ENCODE measurements around the gene OR6B2.

Gene OR6B2

DNA sequence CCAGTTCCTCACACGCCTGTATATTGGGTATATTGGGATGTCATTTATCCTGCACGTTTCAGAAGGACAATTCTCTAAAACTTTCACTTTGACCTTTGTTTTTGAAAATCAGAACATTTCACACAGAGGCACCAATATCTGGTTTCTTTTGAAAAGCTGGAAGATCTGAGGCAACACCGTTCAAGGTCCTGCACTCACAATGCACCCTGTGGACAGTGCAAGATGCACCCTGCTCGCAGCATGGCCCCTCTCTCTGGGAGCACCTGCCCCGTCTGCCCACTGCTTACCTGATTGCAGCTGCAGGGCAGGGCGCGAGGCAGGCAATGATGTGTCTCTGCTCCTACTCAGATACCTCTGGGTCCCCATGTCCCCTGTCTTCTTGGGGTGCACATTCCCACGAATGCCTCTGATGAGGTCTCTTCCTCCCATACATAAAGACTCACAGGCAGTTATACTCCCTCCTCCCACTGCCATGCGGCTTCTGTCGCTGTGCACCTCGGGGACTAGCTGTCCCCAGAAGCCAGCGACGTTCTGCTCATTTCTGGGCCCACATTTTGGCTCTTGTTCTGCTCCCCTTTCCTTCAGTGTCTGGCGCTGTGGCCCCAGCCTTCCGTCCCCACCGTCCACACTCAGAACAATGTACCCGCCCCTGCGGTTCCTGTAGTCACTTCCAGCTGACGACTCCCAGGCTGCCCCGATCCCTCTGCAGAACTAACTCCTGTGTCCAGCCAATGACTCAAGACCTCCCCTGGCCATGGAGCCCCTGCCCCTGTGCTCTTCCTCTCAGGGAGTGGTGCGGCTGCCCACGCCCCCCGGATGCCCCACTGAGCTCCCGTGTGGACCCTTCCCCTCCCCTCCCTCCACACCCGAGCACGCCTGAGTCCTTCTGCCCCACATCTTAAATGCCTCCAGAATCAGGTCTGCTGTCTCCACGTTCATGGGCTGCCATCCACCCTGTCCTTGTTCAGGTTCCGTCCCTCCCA lies 23.2 kb upstream of the OR6B2 start, which contains the start of gene OR6B3:
TSS of gene OR6B3 (minus strand) at position 349 of the 983 bp plus-strand sequence.
- no peak within 1 kb of the TSS for H2BK5ac ChIP-seq (ENCODE audit: low read depth, low read length, poor library complexity, severe bottlenecking)
- H4K8ac ChIP-seq (ENCODE audit: low read length) = no peak within 1 kb of the TSS
- no peak within 1 kb of the TSS for H3K18ac ChIP-seq (ENCODE audit: low read depth in 1 of 2, low read length in 2 of 2)
- H2AK5ac ChIP-seq (ENCODE audit: low read length, severe bottlenecking) = no peak within 1 kb of the TSS
- H3K4me1 ChIP-seq (ENCODE audit: control insufficient read depth, insufficient read depth, low read depth, low read length) = no peaks in the 10 kb centered on the region
- no peak within 1 kb of the TSS for H2BK120ac ChIP-seq (ENCODE audit: low read depth, low read length)
- no peak within 1 kb of the TSS for H3K23ac ChIP-seq (ENCODE audit: low read length in 2 of 2)
- no peaks in the 10 kb centered on the region for H3K79me1 ChIP-seq (replicated peaks; ENCODE audit: low read length, poor library complexity, severe bottlenecking)
- no peak within 1 kb of the TSS for H4K91ac ChIP-seq (ENCODE audit: low read length)
- H3K36me3 ChIP-seq (ENCODE audit: control insufficient read depth in 1 of 2, insufficient read depth in 2 of 2, low read depth in 1 of 2, low read length in 2 of 2) = no peaks in the 10 kb centered on the region
- no peak within 1 kb of the TSS for H2BK15ac ChIP-seq (ENCODE audit: low read depth, poor library complexity, severe bottlenecking)
- no peak within 1 kb of the TSS for H3K4ac ChIP-seq (ENCODE audit: low read depth in 1 of 2, low read length in 2 of 2)
- H3K4me2 ChIP-seq (ENCODE audit: low read length, poor library complexity, severe bottlenecking) = no peak within 1 kb of the TSS
- 72% methylated on average over 28 of the region's 28 CpGs for WGBS
- H3K27ac ChIP-seq (ENCODE audit: low read length, poor library complexity, severe bottlenecking) = no peak within 1 kb of the TSS
- no peak within 1 kb of the TSS for H3K9ac ChIP-seq (ENCODE audit: low read length)
- H3K9me3 ChIP-seq (ENCODE audit: control insufficient read depth, low read length) = no peaks in the 10 kb centered on the region
- H2BK12ac ChIP-seq (ENCODE audit: low read length in 2 of 2) = no peak within 1 kb of the TSS
- H3K27me3 ChIP-seq (ENCODE audit: control insufficient read depth in 1 of 2, insufficient read depth in 1 of 2, low read length in 2 of 2) = peaks cover 5 to 96% of the 10 kb centered on the region in 2 experiments
- no peak within 1 kb of the TSS for H3K14ac ChIP-seq (ENCODE audit: low read length in 2 of 2)
- no peak within 1 kb of the TSS for H2AFZ ChIP-seq (ENCODE audit: low read depth, low read length)
- DNase-seq = no peak
- H3K4me3 ChIP-seq (ENCODE audit: insufficient read depth in 1 of 2, low read depth in 1 of 2, low read length in 2 of 2) = no peak within 1 kb of the TSS

DNA sequence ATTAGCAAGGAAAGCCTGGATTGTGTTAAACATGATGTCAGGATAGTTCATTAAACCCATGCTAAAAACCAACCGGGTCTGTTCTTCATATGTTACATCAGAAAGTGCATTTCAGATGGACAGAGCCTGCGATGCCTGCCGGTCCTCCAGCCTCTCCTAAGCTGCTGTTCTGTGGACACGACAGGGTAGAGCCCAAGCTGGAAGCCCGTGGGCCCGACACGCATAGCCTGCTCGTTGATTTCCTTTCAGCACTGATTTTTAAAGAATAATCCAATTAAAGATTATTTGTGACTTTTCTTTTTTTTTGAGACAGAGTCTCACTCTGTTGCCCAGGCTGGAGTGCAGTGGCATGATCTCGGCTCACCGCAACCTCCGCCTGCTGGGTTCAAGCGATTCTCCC lies 22.3 kb upstream of the OR6B2 start:
- no peak overlapping the region for H2BK5ac ChIP-seq (ENCODE audit: low read depth, low read length, poor library complexity, severe bottlenecking)
- H3K4me1 ChIP-seq (ENCODE audit: control insufficient read depth, insufficient read depth, low read depth, low read length) = no peaks in the 10 kb centered on the region

DNA sequence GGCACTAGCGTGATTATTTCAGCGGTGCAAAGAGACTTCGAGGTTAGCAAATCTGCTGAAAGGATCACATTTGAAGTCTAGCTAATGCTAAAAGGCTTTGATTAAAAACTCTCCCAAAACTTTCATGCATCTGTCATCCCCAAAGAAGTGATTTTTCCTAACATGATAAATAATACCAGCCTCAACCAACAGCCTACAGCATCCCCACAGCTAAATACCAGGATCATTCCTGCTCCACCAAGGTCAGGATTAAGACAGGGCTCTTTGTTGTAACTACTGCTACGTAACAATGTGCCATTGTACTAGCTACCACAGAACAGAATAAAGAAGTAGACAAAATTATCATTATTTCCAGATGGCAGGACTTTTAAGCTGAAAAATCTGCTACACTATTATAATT lies 21.5 kb upstream of the OR6B2 start:
- H3K27me3 ChIP-seq (ENCODE audit: control insufficient read depth in 1 of 2, insufficient read depth in 1 of 2, low read length in 2 of 2) = peaks cover 5 to 97% of the 10 kb centered on the region in 2 experiments
- H3K79me1 ChIP-seq (replicated peaks; ENCODE audit: low read length, poor library complexity, severe bottlenecking) = no peaks in the 10 kb centered on the region
- DNase-seq = no peak
- no peak overlapping the region for H3K4me3 ChIP-seq (ENCODE audit: insufficient read depth in 1 of 2, low read depth in 1 of 2, low read length in 2 of 2)
- H3K23ac ChIP-seq (ENCODE audit: low read length in 2 of 2) = no peak overlapping the region
- no peak overlapping the region for H3K9ac ChIP-seq (ENCODE audit: low read length)
- no peak overlapping the region for H3K4me2 ChIP-seq (ENCODE audit: low read length, poor library complexity, severe bottlenecking)
- H2BK5ac ChIP-seq (ENCODE audit: low read depth, low read length, poor library complexity, severe bottlenecking) = no peak overlapping the region
- no peak overlapping the region for H4K91ac ChIP-seq (ENCODE audit: low read length)
- no peak overlapping the region for H2AK5ac ChIP-seq (ENCODE audit: low read length, severe bottlenecking)
- no peak overlapping the region for H2BK15ac ChIP-seq (ENCODE audit: low read depth, poor library complexity, severe bottlenecking)
- H3K18ac ChIP-seq (ENCODE audit: low read depth in 1 of 2, low read length in 2 of 2) = no peak overlapping the region
- WGBS = 90% methylated on average over 3 of the region's 4 CpGs
- H2AFZ ChIP-seq (ENCODE audit: low read depth, low read length) = no peak overlapping the region
- no peak overlapping the region for H2BK120ac ChIP-seq (ENCODE audit: low read depth, low read length)
- no peak overlapping the region for H3K14ac ChIP-seq (ENCODE audit: low read length in 2 of 2)
- no peak overlapping the region for H3K27ac ChIP-seq (ENCODE audit: low read length, poor library complexity, severe bottlenecking)
- H3K4ac ChIP-seq (ENCODE audit: low read depth in 1 of 2, low read length in 2 of 2) = no peak overlapping the region
- no peak overlapping the region for H4K8ac ChIP-seq (ENCODE audit: low read length)
- no peak overlapping the region for H2BK12ac ChIP-seq (ENCODE audit: low read length in 2 of 2)
- no peaks in the 10 kb centered on the region for H3K36me3 ChIP-seq (ENCODE audit: control insufficient read depth in 1 of 2, insufficient read depth in 2 of 2, low read depth in 1 of 2, low read length in 2 of 2)
- no peaks in the 10 kb centered on the region for H3K4me1 ChIP-seq (ENCODE audit: control insufficient read depth, insufficient read depth, low read depth, low read length)
- H3K9me3 ChIP-seq (ENCODE audit: control insufficient read depth, low read length) = no peaks in the 10 kb centered on the region

More for the DNA sequence above, 22.3 kb upstream of the OR6B2 start:
- Histone ChIP-seq H3K4me2 (ENCODE audit: low read length, poor library complexity, severe bottlenecking) (no peak overlapping the region), H3K14ac (ENCODE audit: low read length in 2 of 2) (no peak overlapping the region), H3K9ac (ENCODE audit: low read length) (no peak overlapping the region), H4K91ac (ENCODE audit: low read length) (no peak overlapping the region), H3K79me1 (replicated peaks; ENCODE audit: low read length, poor library complexity, severe bottlenecking) (no peaks in the 10 kb centered on the region), H2BK120ac (ENCODE audit: low read depth, low read length) (no peak overlapping the region), H3K18ac (ENCODE audit: low read depth in 1 of 2, low read length in 2 of 2) (no peak overlapping the region), H3K27me3 (ENCODE audit: control insufficient read depth in 1 of 2, insufficient read depth in 1 of 2, low read length in 2 of 2) (peaks cover 5 to 97% of the 10 kb centered on the region in 2 experiments), H2AK5ac (ENCODE audit: low read length, severe bottlenecking) (no peak overlapping the region), H3K4ac (ENCODE audit: low read depth in 1 of 2, low read length in 2 of 2) (no peak overlapping the region), H2AFZ (ENCODE audit: low read depth, low read length) (no peak overlapping the region), H3K4me3 (ENCODE audit: insufficient read depth in 1 of 2, low read depth in 1 of 2, low read length in 2 of 2) (no peak overlapping the region), H4K8ac (ENCODE audit: low read length) (no peak overlapping the region), H3K36me3 (ENCODE audit: control insufficient read depth in 1 of 2, insufficient read depth in 2 of 2, low read depth in 1 of 2, low read length in 2 of 2) (no peaks in the 10 kb centered on the region), H2BK12ac (ENCODE audit: low read length in 2 of 2) (no peak overlapping the region), H3K23ac (ENCODE audit: low read length in 2 of 2) (no peak overlapping the region), H3K27ac (ENCODE audit: low read length, poor library complexity, severe bottlenecking) (no peak overlapping the region), H3K9me3 (ENCODE audit: control insufficient read depth, low read length) (no peaks in the 10 kb centered on the region), H2BK15ac (ENCODE audit: low read depth, poor library complexity, severe bottlenecking) (no peak overlapping the region)
- WGBS = 89% methylated on average over 11 of the region's 12 CpGs
- no peak for DNase-seq

DNA sequence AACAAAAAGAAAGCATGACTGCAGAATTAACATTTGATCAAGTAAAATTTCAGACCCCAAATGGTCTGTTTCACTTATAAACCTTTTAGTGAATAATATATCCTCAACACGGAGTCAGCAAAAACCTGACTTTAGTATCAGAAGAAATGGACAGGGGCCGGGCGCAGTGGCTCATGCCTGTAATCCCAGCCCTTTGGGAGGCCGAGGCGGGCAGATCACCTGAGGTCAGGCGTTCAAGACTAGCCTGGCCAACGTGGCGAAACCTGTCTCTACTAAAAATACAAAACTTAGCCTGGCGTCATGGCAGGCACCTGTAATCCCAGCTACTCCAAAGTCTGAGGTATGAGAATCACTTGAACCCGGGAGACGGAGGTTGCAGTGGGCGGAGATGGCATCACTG lies 20.0 kb upstream of the OR6B2 start:
- H3K4me3 ChIP-seq (ENCODE audit: insufficient read depth in 1 of 2, low read depth in 1 of 2, low read length in 2 of 2) = no peak overlapping the region

More for the DNA sequence above, 20.0 kb upstream of the OR6B2 start:
- no peak overlapping the region for H3K4me2 ChIP-seq (ENCODE audit: low read length, poor library complexity, severe bottlenecking)
- no peak overlapping the region for H4K91ac ChIP-seq (ENCODE audit: low read length)
- peaks cover 5 to 92% of the 10 kb centered on the region in 2 experiments for H3K27me3 ChIP-seq (ENCODE audit: control insufficient read depth in 1 of 2, insufficient read depth in 1 of 2, low read length in 2 of 2)
- no peaks in the 10 kb centered on the region for H3K79me1 ChIP-seq (replicated peaks; ENCODE audit: low read length, poor library complexity, severe bottlenecking)
- H2AK5ac ChIP-seq (ENCODE audit: low read length, severe bottlenecking) = no peak overlapping the region
- H2BK5ac ChIP-seq (ENCODE audit: low read depth, low read length, poor library complexity, severe bottlenecking) = no peak overlapping the region
- WGBS = 88% methylated on average over 10 of the region's 12 CpGs
- no peaks in the 10 kb centered on the region for H3K36me3 ChIP-seq (ENCODE audit: control insufficient read depth in 1 of 2, insufficient read depth in 2 of 2, low read depth in 1 of 2, low read length in 2 of 2)
- no peak overlapping the region for H3K23ac ChIP-seq (ENCODE audit: low read length in 2 of 2)
- no peak overlapping the region for H3K9ac ChIP-seq (ENCODE audit: low read length)
- no peak for DNase-seq
- H3K9me3 ChIP-seq (ENCODE audit: control insufficient read depth, low read length) = no peaks in the 10 kb centered on the region
- H2BK12ac ChIP-seq (ENCODE audit: low read length in 2 of 2) = no peak overlapping the region
- no peak overlapping the region for H3K4ac ChIP-seq (ENCODE audit: low read depth in 1 of 2, low read length in 2 of 2)
- no peak overlapping the region for H3K14ac ChIP-seq (ENCODE audit: low read length in 2 of 2)
- no peaks in the 10 kb centered on the region for H3K4me1 ChIP-seq (ENCODE audit: control insufficient read depth, insufficient read depth, low read depth, low read length)
- no peak overlapping the region for H3K27ac ChIP-seq (ENCODE audit: low read length, poor library complexity, severe bottlenecking)
- H2BK120ac ChIP-seq (ENCODE audit: low read depth, low read length) = no peak overlapping the region
- H4K8ac ChIP-seq (ENCODE audit: low read length) = no peak overlapping the region
- H2AFZ ChIP-seq (ENCODE audit: low read depth, low read length) = no peak overlapping the region
- H2BK15ac ChIP-seq (ENCODE audit: low read depth, poor library complexity, severe bottlenecking) = no peak overlapping the region
- H3K18ac ChIP-seq (ENCODE audit: low read depth in 1 of 2, low read length in 2 of 2) = no peak overlapping the region

All from mesenchymal stem cell (in vitro differentiated cells and primary cell).